ENCODE results near the gene TMEM41A.

Gene TMEM41A
- total RNA-seq = 33.1 to 42.3 (median 38.4) reads per million in 3 experiments

- peak; percentile 84 for DNase-seq
Observed at GRCh38 chr3:185498503-185499396, at the start of gene TMEM41A. Gene TMEM41A (minus strand): TSS chr3:185499035. CDS start chr3:185498961, 74 bp downstream.

GRCh38 chr3:185540695-185541094 lies 41.9 kb upstream of the TMEM41A start:
- no peak for DNase-seq

- DNase-seq = no peak
Observed at GRCh38 chr3:185539934-185540333, 41.1 kb upstream of the TMEM41A start.

GRCh38 chr3:185537369-185537970 lies 38.6 kb upstream of the TMEM41A start:
- DNase-seq = no peak

GRCh38 chr3:185534511-185534910 lies 35.7 kb upstream of the TMEM41A start:
- DNase-seq = no peak

GRCh38 chr3:185532901-185533300 lies 34.1 kb upstream of the TMEM41A start:
- DNase-seq = no peak

GRCh38 chr3:185530856-185531255 lies 32.0 kb upstream of the TMEM41A start:
- DNase-seq = no peak

- no peak for DNase-seq
Observed at GRCh38 chr3:185528532-185528931, 29.7 kb upstream of the TMEM41A start.

- DNase-seq = no peak
Observed at GRCh38 chr3:185527364-185527763, 28.5 kb upstream of the TMEM41A start.

GRCh38 chr3:185526349-185526951 lies 27.6 kb upstream of the TMEM41A start:
- DNase-seq = no peak

GRCh38 chr3:185521349-185522138 lies 22.7 kb upstream of the TMEM41A start:
- no peak for DNase-seq

- DNase-seq = no peak
Observed at GRCh38 chr3:185519021-185519420, 20.2 kb upstream of the TMEM41A start.

GRCh38 chr3:185517387-185518130 lies 18.7 kb upstream of the TMEM41A start:
- no peak for DNase-seq

GRCh38 chr3:185511711-185512110 lies 12.9 kb upstream of the TMEM41A start:
- DNase-seq = no peak

GRCh38 chr3:185508335-185508991 lies 9.6 kb upstream of the TMEM41A start:
- DNase-seq = no peak

- no peak for DNase-seq
Observed at GRCh38 chr3:185507883-185508282, 9.0 kb upstream of the TMEM41A start.

- DNase-seq = no peak
Observed at GRCh38 chr3:185504636-185505035, 5.8 kb upstream of the TMEM41A start.

- no peak for DNase-seq
Observed at GRCh38 chr3:185503521-185503920, 4.7 kb upstream of the TMEM41A start.

- DNase-seq = no peak
Observed at GRCh38 chr3:185502987-185503386, 4.2 kb upstream of the TMEM41A start.

GRCh38 chr3:185490241-185490640 lies 8.6 kb downstream of the TMEM41A start:
- DNase-seq = no peak

- no peak for DNase-seq
Observed at GRCh38 chr3:185489462-185489861, 9.4 kb downstream of the TMEM41A start.

GRCh38 chr3:185488465-185488864 lies 10.4 kb downstream of the TMEM41A start:
- no peak for DNase-seq

Data from central memory CD4-positive, alpha-beta T cell (primary cell).